Chondrocyte (in vitro differentiated cells): ENCODE results near the gene LORICRIN. TPM values are rescaled to one million over a fixed set of nuclear protein-coding genes. Genes with fewer than 3 reads are reported as not detected.
A peak's percentile ranks its signal among the peaks of the same experiment; 100 is the strongest.

Source experiments
- DNase-seq: peaks from one replicate; pipeline ENCODE4 v3.0.0; 2021; ENCODE audit warnings: mixed read lengths, low spot score
- H3K27ac Mint-ChIP-seq: one replicate; pipeline ENCODE4 v1.8.0; 2021; ENCODE audit warnings: mild to moderate bottlenecking, moderate library complexity, mixed read lengths; ENCODE audit not compliant: unreplicated experiment
- H3K27me3 Mint-ChIP-seq: 2 replicates; pipeline ENCODE4 v1.8.0; 2021; ENCODE audit warnings: low read depth, mixed read lengths
- H3K36me3 Mint-ChIP-seq: 2 replicates; pipeline ENCODE4 v1.8.0; 2021; ENCODE audit warnings: low read depth, mixed read lengths
- H3K4me1 Mint-ChIP-seq: 2 replicates; pipeline ENCODE4 v1.8.0; 2021; ENCODE audit warnings: low read depth, mild to moderate bottlenecking, mixed read lengths
- H3K4me3 Mint-ChIP-seq: one replicate; pipeline ENCODE4 v1.8.0; 2021; ENCODE audit warnings: mild to moderate bottlenecking, moderate library complexity, mixed read lengths; ENCODE audit not compliant: unreplicated experiment
- H3K9me3 Mint-ChIP-seq: 2 replicates; pipeline ENCODE4 v1.8.0; 2021; ENCODE audit warnings: low read depth, mixed read lengths
- CTCF ChIP-seq: fragments of 200-600 bp; sonication (generic); IDR thresholded peaks from 2 replicates; pipeline ENCODE4 v1.5.0; 2021; ENCODE audit warnings: antibody characterized with exemption, mild to moderate bottlenecking, moderate library complexity
- total RNA-seq: library from RNA; stranded (reverse); gene quantifications from 3 replicates; pipeline ENCODE4 v1.2.1, GENCODE V29; 2021

The LORICRIN gene
- total RNA-seq, 1 donor from 2014 or later = not detected

- TF ChIP-seq CTCF = no peak
- Mint-ChIP-seq H3K4me3 (no peak overlapping the region), H3K27ac (no peak overlapping the region), H3K9me3 (no peaks in the 10 kb centered on the region), H3K4me1 (no peaks in the 10 kb centered on the region), H3K36me3 (no peaks in the 10 kb centered on the region), H3K27me3 (peaks cover 26% of the 10 kb centered on the region)
- DNase-seq = no peak
Observed at GRCh38 chr1:153253076-153253475, 6.4 kb upstream of the LORICRIN start.

GRCh38 chr1:153253693-153254092 lies 5.8 kb upstream of the LORICRIN start:
- H3K9me3 Mint-ChIP-seq = no peaks in the 10 kb centered on the region
- H3K4me3 Mint-ChIP-seq = no peak overlapping the region
- H3K36me3 Mint-ChIP-seq = no peaks in the 10 kb centered on the region
- no peak for TF ChIP-seq CTCF
- H3K27me3 Mint-ChIP-seq = peaks cover 28% of the 10 kb centered on the region
- DNase-seq = no peak
- no peaks in the 10 kb centered on the region for H3K4me1 Mint-ChIP-seq
- H3K27ac Mint-ChIP-seq = no peak overlapping the region

- Mint-ChIP-seq H3K4me1 (peaks cover 11% of the 10 kb centered on the region), H3K27me3 (peaks cover 47% of the 10 kb centered on the region), H3K9me3 (no peaks in the 10 kb centered on the region), H3K36me3 (peaks cover 1% of the 10 kb centered on the region), H3K27ac (no peak overlapping the region), H3K4me3 (peak overlapping the region; percentile 56)
- TF ChIP-seq CTCF = no peak
- no peak for DNase-seq
Observed at GRCh38 chr1:153260585-153261280, 1.2 kb downstream of the LORICRIN start.

GRCh38 chr1:153261281-153262069 lies 2.0 kb downstream of the LORICRIN start:
- H3K27ac Mint-ChIP-seq = no peak overlapping the region

More at GRCh38 chr1:153261281-153262069, 2.0 kb downstream of the LORICRIN start:
- Mint-ChIP-seq H3K36me3 (peaks cover 1% of the 10 kb centered on the region), H3K4me3 (peak overlapping the region; percentile 57), H3K27me3 (peaks cover 53% of the 10 kb centered on the region), H3K4me1 (peaks cover 11% of the 10 kb centered on the region), H3K9me3 (no peaks in the 10 kb centered on the region)
- peak; percentile 81 for DNase-seq
- TF ChIP-seq CTCF = no peak
